ENCODE data around the gene ONECUT1. TPM values are rescaled to one million over a fixed set of nuclear protein-coding genes. Genes with fewer than 3 reads are reported as not detected.

The ONECUT1 gene
- total RNA-seq, 4 donors from 2014 or later = not detected

DNA sequence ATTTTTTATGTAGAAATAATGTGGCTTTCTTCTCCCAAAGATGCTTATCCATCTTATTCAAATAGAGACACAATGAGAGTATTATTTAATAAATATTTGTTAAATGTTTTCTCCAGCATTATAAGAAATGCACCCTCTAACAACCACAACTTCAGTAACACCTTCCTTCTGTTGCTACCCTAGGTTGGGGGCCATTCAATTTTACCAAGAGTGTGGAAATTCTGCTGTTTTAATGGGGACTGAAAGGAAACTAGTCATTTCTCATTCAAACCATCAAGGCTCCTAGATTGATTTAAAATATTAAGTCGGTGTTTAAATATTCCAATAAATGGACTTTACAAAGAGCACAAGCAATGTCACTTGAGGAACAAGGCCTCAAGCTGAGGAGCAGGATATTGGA is 7.6 kb downstream of the ONECUT1 start:
- TF ChIP-seq, protein P1, sequence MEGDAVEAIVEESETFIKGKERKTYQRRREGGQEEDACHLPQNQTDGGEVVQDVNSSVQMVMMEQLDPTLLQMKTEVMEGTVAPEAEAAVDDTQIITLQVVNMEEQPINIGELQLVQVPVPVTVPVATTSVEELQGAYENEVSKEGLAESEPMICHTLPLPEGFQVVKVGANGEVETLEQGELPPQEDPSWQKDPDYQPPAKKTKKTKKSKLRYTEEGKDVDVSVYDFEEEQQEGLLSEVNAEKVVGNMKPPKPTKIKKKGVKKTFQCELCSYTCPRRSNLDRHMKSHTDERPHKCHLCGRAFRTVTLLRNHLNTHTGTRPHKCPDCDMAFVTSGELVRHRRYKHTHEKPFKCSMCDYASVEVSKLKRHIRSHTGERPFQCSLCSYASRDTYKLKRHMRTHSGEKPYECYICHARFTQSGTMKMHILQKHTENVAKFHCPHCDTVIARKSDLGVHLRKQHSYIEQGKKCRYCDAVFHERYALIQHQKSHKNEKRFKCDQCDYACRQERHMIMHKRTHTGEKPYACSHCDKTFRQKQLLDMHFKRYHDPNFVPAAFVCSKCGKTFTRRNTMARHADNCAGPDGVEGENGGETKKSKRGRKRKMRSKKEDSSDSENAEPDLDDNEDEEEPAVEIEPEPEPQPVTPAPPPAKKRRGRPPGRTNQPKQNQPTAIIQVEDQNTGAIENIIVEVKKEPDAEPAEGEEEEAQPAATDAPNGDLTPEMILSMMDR (IDR thresholded peaks at IDR 0.05) = no peak
- TF ChIP-seq POLR2A (IDR thresholded peaks at IDR 0.05) = no peak
- Histone ChIP-seq H3K9me3 (no peaks in the 10 kb centered on the region), H3K27me3 (peaks cover 62% of the 10 kb centered on the region), H3K4me1 (peaks cover 19 to 39% of the 10 kb centered on the region in 2 donors), H3K4me3 (replicated peaks in 1 of 3) (no peak overlapping the region), H3K27ac (no peak overlapping the region), H3K36me3 (no peaks in the 10 kb centered on the region)
- intact Hi-C loops (cut with DNase I) = no loop called here
- WGBS, 2 donors = 48 to 51% methylated on average over 1 of the region's 1 CpG
- no peak for DNase-seq

DNA sequence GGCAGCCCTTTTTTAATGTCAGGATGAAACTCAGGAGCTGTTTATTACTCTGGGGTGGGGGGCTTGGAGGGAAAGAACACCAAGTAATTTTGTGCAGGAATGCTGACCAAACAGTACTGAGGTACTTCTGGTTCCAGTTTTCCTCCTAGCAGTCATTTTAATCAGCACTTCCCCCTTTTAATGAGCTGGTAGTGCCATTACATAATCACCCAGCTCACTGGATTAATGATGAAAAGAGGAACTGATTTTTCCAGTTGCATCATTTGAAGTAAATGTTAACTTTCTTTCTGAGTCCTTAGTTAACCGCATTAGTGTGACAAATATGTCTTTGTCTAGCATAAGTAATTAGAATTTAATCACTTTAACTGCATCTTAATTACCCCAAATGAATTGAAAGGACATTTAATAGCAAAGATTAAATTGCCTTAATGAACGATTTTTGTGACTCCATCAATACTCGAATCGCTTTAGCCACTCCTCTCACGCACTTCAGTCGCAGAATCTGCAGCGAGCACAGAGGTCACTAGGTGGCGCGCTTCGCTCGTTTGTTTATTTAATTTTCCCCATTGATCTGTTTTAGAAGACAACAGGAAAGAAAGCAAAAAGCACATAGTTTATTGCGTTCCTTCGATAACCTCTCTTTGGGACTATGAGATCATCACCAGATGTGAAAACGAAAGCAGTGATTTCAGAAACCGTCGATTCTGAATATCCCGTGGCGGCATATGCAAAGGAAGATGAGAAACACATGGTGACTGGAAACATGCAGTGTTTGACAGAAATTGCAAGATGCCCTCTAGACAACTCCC is 9.8 kb downstream of the ONECUT1 start:
- Histone ChIP-seq H3K4me3 (replicated peaks in 1 of 3) (no peak overlapping the region), H3K4me1 (peaks cover 7 to 23% of the 10 kb centered on the region in 2 donors), H3K9me3 (no peaks in the 10 kb centered on the region), H3K27ac (no peak overlapping the region), H3K36me3 (no peaks in the 10 kb centered on the region), H3K27me3 (peaks cover 42% of the 10 kb centered on the region)
- peak; percentile 54 to 67 for DNase-seq
- intact Hi-C loops (cut with DNase I) = no loop called here
- WGBS, 2 donors = 7 to 9% methylated on average over 18 of the region's 18 CpGs
- TF ChIP-seq, protein P1 (IDR thresholded peaks at IDR 0.05) = peak; percentile 54 to 89 (median 70)
- TF ChIP-seq POLR2A (IDR thresholded peaks at IDR 0.05) = no peak

DNA sequence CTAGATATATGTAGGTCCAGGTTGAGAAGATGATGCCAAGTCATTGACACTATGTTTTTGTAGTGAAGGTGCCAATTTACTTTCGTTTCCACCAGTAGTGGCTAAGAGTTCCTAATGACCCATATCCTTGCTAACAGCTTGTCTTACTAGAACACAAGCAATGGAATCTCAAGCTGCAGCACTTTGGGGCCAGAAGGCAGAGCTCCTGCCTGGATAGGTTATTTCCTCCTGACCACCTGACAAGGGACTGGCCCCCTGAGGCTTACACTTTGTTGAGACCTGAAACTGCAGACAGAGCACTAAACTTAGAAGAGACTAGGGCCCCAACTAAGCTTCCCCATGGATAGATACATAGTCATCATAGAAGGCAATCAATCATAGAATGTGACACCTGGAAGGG is 11.7 kb downstream of the ONECUT1 start:
- no peaks in the 10 kb centered on the region for H3K9me3 ChIP-seq
- H3K27me3 ChIP-seq = peaks cover 22% of the 10 kb centered on the region
- no peak overlapping the region for H3K27ac ChIP-seq
- H3K36me3 ChIP-seq = no peaks in the 10 kb centered on the region
- no peak for DNase-seq
- intact Hi-C loops (cut with DNase I) = no loop called here
- peaks cover 0 to 6% of the 10 kb centered on the region in 2 donors for H3K4me1 ChIP-seq
- WGBS, 2 donors = 36 to 54% methylated on average over 1 of the region's 1 CpG
- no peak overlapping the region for H3K4me3 ChIP-seq (replicated peaks in 1 of 3)
- TF ChIP-seq, protein P1 (IDR thresholded peaks at IDR 0.05) = no peak
- no peak for TF ChIP-seq POLR2A (IDR thresholded peaks at IDR 0.05)

DNA sequence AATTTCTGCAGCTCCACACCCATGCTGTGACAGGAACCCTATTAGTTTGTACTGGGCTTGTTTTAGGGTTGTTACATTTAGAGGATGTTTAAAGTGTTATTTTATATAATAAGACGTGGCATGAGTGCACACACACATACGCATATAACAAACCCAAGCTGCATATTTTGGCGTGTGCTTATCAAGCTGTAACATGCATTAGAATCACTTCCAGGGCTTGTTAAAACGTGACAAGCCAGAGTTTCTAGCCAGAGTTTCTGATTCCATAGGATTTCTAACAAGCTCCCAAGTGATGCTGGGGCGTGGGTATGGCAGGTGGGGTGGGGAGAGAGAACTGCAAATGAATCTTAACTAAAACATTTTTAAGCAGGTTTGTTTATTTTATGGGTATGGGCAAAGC is 17.4 kb downstream of the ONECUT1 start:
- intact Hi-C loops (cut with DNase I) = no loop called here
- 56 to 70% methylated on average over 5 of the region's 5 CpGs for WGBS, 2 donors
- no peak for DNase-seq
- H3K9me3 ChIP-seq = no peaks in the 10 kb centered on the region
- H3K36me3 ChIP-seq = no peaks in the 10 kb centered on the region
- TF ChIP-seq, protein P1 (IDR thresholded peaks at IDR 0.05) = no peak
- TF ChIP-seq POLR2A (IDR thresholded peaks at IDR 0.05) = no peak
- H3K4me1 ChIP-seq = no peaks in the 10 kb centered on the region
- no peak overlapping the region for H3K4me3 ChIP-seq (replicated peaks in 1 of 3)
- H3K27ac ChIP-seq = no peak overlapping the region
- no peaks in the 10 kb centered on the region for H3K27me3 ChIP-seq

DNA sequence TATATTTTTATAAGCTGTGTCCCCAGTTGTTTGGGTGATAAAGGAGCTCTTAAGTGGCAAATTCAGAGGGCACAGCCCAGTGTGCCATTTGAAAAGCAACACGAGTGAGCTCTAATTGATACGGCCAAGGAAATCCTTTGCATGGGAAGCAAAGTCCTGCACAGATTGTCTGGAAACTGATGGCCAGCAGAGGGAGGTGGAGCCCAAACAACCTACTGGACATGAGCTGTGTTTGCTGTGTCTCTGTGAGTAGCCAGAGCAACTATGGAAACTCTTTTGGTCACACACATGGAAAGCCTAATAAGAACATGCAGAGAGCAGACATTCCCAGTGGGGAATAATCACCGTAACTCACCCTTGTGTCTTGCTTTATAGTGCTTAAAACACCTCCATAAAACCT is 24.4 kb downstream of the ONECUT1 start:
- Histone ChIP-seq H3K27ac (no peak overlapping the region), H3K27me3 (no peaks in the 10 kb centered on the region), H3K4me3 (replicated peaks in 1 of 3) (no peak overlapping the region), H3K36me3 (no peaks in the 10 kb centered on the region), H3K4me1 (peaks cover 0 to 6% of the 10 kb centered on the region in 2 donors), H3K9me3 (no peaks in the 10 kb centered on the region)
- TF ChIP-seq, protein P1 (IDR thresholded peaks at IDR 0.05) = peak in 2 of 6 experiments; percentile 10 to 20
- no peak for TF ChIP-seq POLR2A (IDR thresholded peaks at IDR 0.05)
- no peak for DNase-seq
- WGBS, 2 donors = 48 to 54% methylated on average over 3 of the region's 3 CpGs
- intact Hi-C loops (cut with DNase I) = no loop called here

Measured in thyroid gland (tissue), 4 donors.